Suprapubic skin (tissue), 4 donors: ENCODE data around the gene OSTF1.

Source experiments
- CTCF ChIP-seq, 2 donors: fragments of 200-600 bp in 1 of 2; fragments of 450-650 bp in 1 of 2; sonication (generic) in 1 of 2; IDR thresholded peaks; one replicate each; pipeline ENCODE4 v1.5.1; 2016 to 2019; ENCODE audit warnings: antibody characterized with exemption in 2 of 2, mild to moderate bottlenecking in 1 of 2, moderate library complexity in 1 of 2
- EP300 ChIP-seq: sonication (generic); formaldehyde crosslinking; IDR thresholded peaks from one replicate; pipeline ENCODE4 v1.6.1; 2017; ENCODE audit warnings: antibody characterized with exemption
- POLR2A ChIP-seq, 2 donors: fragments of 450-650 bp; IDR thresholded peaks; one replicate each; pipeline ENCODE4 v1.6.1; 2017; ENCODE audit warnings: antibody characterized with exemption in 2 of 2, mild to moderate bottlenecking in 2 of 2, moderate library complexity in 2 of 2
- POLR2AphosphoS5 ChIP-seq, 3 donors: sonication (generic); formaldehyde crosslinking; IDR thresholded peaks; one replicate each; pipeline ENCODE4 v1.6.1; 2017; ENCODE audit warnings: antibody characterized with exemption in 3 of 3

DNA sequence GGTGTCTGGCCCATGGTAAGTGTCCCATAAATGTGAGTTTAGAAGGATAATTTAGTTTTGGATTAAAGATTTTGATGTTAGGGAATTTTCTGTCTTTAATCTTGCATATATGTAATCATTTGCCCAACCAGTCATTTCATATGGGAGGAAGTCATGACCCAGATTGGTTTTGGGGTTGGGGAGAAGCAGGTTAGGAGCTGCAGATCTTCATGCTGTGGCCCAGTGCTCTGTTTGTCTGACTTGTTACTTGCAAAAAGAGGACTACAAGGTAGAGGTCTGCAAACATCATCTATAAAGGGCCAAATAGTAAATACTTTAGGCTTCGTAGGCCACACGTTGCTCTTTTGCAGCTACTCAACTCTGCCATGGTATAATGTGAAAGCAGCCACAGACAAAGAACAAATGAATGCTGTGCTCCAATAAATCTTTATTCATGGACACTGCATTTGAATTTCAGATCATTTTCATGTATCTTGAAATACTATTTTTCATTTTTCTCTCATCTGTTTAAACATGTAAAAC is 16.8 kb downstream of the OSTF1 start:
- no peak for TF ChIP-seq POLR2AphosphoS5 (IDR thresholded peaks at IDR 0.05)
- no peak for TF ChIP-seq CTCF (IDR thresholded peaks at IDR 0.05)
- TF ChIP-seq EP300: no peak
- no peak for TF ChIP-seq POLR2A (IDR thresholded peaks at IDR 0.05)
